T-cell (primary cell): ENCODE measurements around the gene CLEC2D. TPM values are rescaled to one million over a fixed set of nuclear protein-coding genes. Genes with fewer than 3 reads are reported as not detected.

Experiments used
- ATAC-seq, 4 experiments: fragments of 200-7000 bp in 3 of 4; fragments of 150-1000 bp in 1 of 4; cut with Tn5 transposase; replicated peaks in 1 of 4; 1 replicate in 3 of 4; 2 replicates in 1 of 4; pipeline ENCODE4 v1.10.0; 2021; ENCODE audit warnings: moderate library complexity in 3 of 4, mild to moderate bottlenecking in 2 of 4, moderate number of reproducible peaks in 1 of 4
- CTCF ChIA-PET, 2 donors: fragments of 300-600 bp; sonication (Branson Sonifier 250); formaldehyde crosslinking; loops; one replicate each; lab custom pipeline; 2022; ENCODE audit warnings: antibody characterized with exemption in 2 of 2; lab: Charles Lee
- POLR2A ChIA-PET, 2 donors: fragments of 300-600 bp; sonication (Branson Sonifier 250); formaldehyde crosslinking; loops; one replicate each; lab custom pipeline; 2022; ENCODE audit warnings: antibody characterized with exemption in 2 of 2; lab: Charles Lee
- DNase-seq, 35 experiments: peaks; one replicate each; pipeline versions ENCODE4 v3.0.0 to v3.0.0-alpha.2; 2013 to 2023
- H3K27ac ChIP-seq: one replicate; pipeline ENCODE4 v1.5.1; 2013; ENCODE audit warnings: low read length
- H3K27me3 ChIP-seq, 2 experiments: replicated peaks in 1 of 2; 1 replicate in 1 of 2; 2 replicates in 1 of 2; pipeline versions ENCODE4 v1.6.1 to v1.7.0; 2013; ENCODE audit warnings: low read length in 1 of 2, mixed read lengths in 1 of 2; ENCODE audit not compliant: control insufficient read depth in 2 of 2, insufficient read depth in 2 of 2; ENCODE audit errors: extremely low read depth in 1 of 2
- H3K36me3 ChIP-seq, 2 donors: 1 replicate in 1 of 2; 2 replicates in 1 of 2; pipeline versions ENCODE4 v1.6.1 to v1.7.0; 2013; ENCODE audit warnings: low read length in 1 of 2; ENCODE audit not compliant: control insufficient read depth in 2 of 2, insufficient read depth in 1 of 2; ENCODE audit errors: extremely low read depth in 1 of 2
- H3K4me1 ChIP-seq, 2 experiments: 1 replicate in 1 of 2; 2 replicates in 1 of 2; pipeline versions ENCODE4 v1.6.1 to v1.7.0; 2013; ENCODE audit warnings: low read length in 2 of 2, mixed read lengths in 1 of 2; ENCODE audit not compliant: insufficient read depth in 2 of 2, control insufficient read depth in 1 of 2; ENCODE audit errors: extremely low read depth in 1 of 2
- H3K4me3 ChIP-seq, 2 donors: 1 replicate in 1 of 2; 2 replicates in 1 of 2; pipeline versions ENCODE4 v1.5.1 to v1.7.0; 2013; ENCODE audit warnings: mild to moderate bottlenecking in 2 of 2, low read length in 1 of 2, moderate library complexity in 1 of 2; ENCODE audit not compliant: control insufficient read depth in 1 of 2; ENCODE audit errors: extremely low read depth in 1 of 2
- H3K9me3 ChIP-seq: 2 replicates; pipeline ENCODE4 v1.7.0; 2013
- H3K27ac Mint-ChIP-seq, 2 donors: one replicate each; pipeline ENCODE4 v1.8.0; 2020 to 2021; ENCODE audit warnings: mild to moderate bottlenecking in 2 of 2, mixed read lengths in 2 of 2
- H3K27me3 Mint-ChIP-seq, 2 donors: one replicate each; pipeline ENCODE4 v1.8.0; 2021 to 2022; ENCODE audit warnings: mixed read lengths in 2 of 2
- H3K36me3 Mint-ChIP-seq: one replicate; pipeline ENCODE4 v1.8.0; 2021; ENCODE audit warnings: mixed read lengths
- H3K4me1 Mint-ChIP-seq, 3 donors: one replicate each; pipeline ENCODE4 v1.8.0; 2020 to 2022; ENCODE audit warnings: mixed read lengths in 3 of 3, mild to moderate bottlenecking in 1 of 3
- H3K4me3 Mint-ChIP-seq, 3 donors: one replicate each; pipeline ENCODE4 v1.8.0; 2020 to 2022; ENCODE audit warnings: mild to moderate bottlenecking in 3 of 3, mixed read lengths in 3 of 3, moderate library complexity in 3 of 3
- H3K9me3 Mint-ChIP-seq, 3 donors: one replicate each; pipeline ENCODE4 v1.8.0; 2020 to 2022; ENCODE audit warnings: mixed read lengths in 3 of 3
- WGBS: methylation state at CpG from one replicate; pipeline ENCODE4 v1.1.5; 2013; ENCODE audit warnings: missing lambda C conversion rate; ENCODE audit not compliant: insufficient coverage; 5-methylcytosine and 5-hydroxymethylcytosine counted together
- total RNA-seq, 35 experiments: library from RNA in 6 of 35; stranded (reverse) in 6 of 35; fragments of 120-200 nt in 1 of 35; gene quantifications; one replicate each; pipeline versions ENCODE4 v1.2.1 to v1.2.4 and lab custom pipeline; 2013 to 2026

The CLEC2D gene
- total RNA-seq, 5 donors from 2014 or later (not counting 1 experiment from before 2014, with no cell fraction given): 217 to 338 (median 311) TPM

- peaks cover 12 to 29% of the 10 kb centered on the region in 2 experiments for H3K4me1 ChIP-seq
- Mint-ChIP-seq H3K27ac (peak overlapping the region; percentile 35 to 51), H3K36me3 (peaks cover 43% of the 10 kb centered on the region), H3K9me3 (peaks cover 16 to 59% (median 55%) of the 10 kb centered on the region in 3 donors), H3K4me3 (no peak overlapping the region), H3K27me3 (no peaks in the 10 kb centered on the region), H3K4me1 (peaks cover 46 to 60% (median 50%) of the 10 kb centered on the region in 3 donors)
- POLR2A ChIA-PET: interaction anchor here (0.5 to 1.2 kb wide), 3 partner anchors 16 to 51 kb away, joined by 3 to 4 read pairs (median 3); no protein-coding TSS in a partner anchor
- H3K4me3 ChIP-seq: no peak overlapping the region
- H3K27ac ChIP-seq: no peak overlapping the region
- ATAC-seq (no peak), DNase-seq (no peak)
- H3K27me3 ChIP-seq: no peaks in the 10 kb centered on the region
- CTCF ChIA-PET: interaction anchor here (0.6 to 0.7 kb wide), 2 partner anchors 438 to 1053 kb away, joined by 3 to 6 read pairs; no protein-coding TSS in a partner anchor
- peaks cover 6% of the 10 kb centered on the region for H3K9me3 ChIP-seq
- H3K36me3 ChIP-seq: peaks cover 7 to 40% of the 10 kb centered on the region in 2 donors
Measured at GRCh38 chr12:9697619-9698018, 28.1 kb downstream of the CLEC2D start.

GRCh38 chr12:9698681-9699080 lies 29.2 kb downstream of the CLEC2D start:
- POLR2A ChIA-PET: interaction anchor here (0.6 to 1.3 kb wide), 3 partner anchors 11 to 60 kb away, joined by 3 to 5 read pairs (median 4); no protein-coding TSS in a partner anchor
- Histone ChIP-seq H3K27me3 (no peaks in the 10 kb centered on the region), H3K4me1 (peaks cover 17 to 38% of the 10 kb centered on the region in 2 experiments), H3K9me3 (peaks cover 6% of the 10 kb centered on the region), H3K27ac (peak overlapping the region; percentile 21), H3K36me3 (peaks cover 7 to 29% of the 10 kb centered on the region in 2 donors), H3K4me3 (no peak overlapping the region)
- ATAC-seq (no peak), DNase-seq (no peak)
- peaks cover 51 to 64% (median 55%) of the 10 kb centered on the region in 3 donors for H3K4me1 Mint-ChIP-seq
- H3K9me3 Mint-ChIP-seq: peaks cover 16 to 59% (median 50%) of the 10 kb centered on the region in 3 donors
- no peak overlapping the region for H3K4me3 Mint-ChIP-seq
- H3K36me3 Mint-ChIP-seq: peaks cover 37% of the 10 kb centered on the region
- no peaks in the 10 kb centered on the region for H3K27me3 Mint-ChIP-seq
- peak overlapping the region; percentile 62 to 80 for H3K27ac Mint-ChIP-seq
- no CpG with 5 or more reads among the region's 2 CpGs for WGBS
- CTCF ChIA-PET: interaction anchor here in 1 of 2 donors (1.4 kb wide), 1 partner anchor 18 kb away, joined by 4 read pairs; no protein-coding TSS in a partner anchor

- Mint-ChIP-seq H3K36me3 (peaks cover 32% of the 10 kb centered on the region), H3K27me3 (no peaks in the 10 kb centered on the region), H3K4me1 (peaks cover 52 to 65% (median 55%) of the 10 kb centered on the region in 3 donors), H3K9me3 (peaks cover 16 to 60% (median 52%) of the 10 kb centered on the region in 3 donors), H3K27ac (peak overlapping the region; percentile 36 to 94), H3K4me3 (no peak overlapping the region)
- H3K4me1 ChIP-seq: peaks cover 17 to 39% of the 10 kb centered on the region in 2 experiments
- POLR2A ChIA-PET: interaction anchor here (0.5 to 1.3 kb wide), 5 partner anchors 12 to 61 kb away, joined by 3 to 5 read pairs (median 3); no protein-coding TSS in a partner anchor
- DNase-seq (no peak), ATAC-seq (no peak)
- H3K27me3 ChIP-seq: no peaks in the 10 kb centered on the region
- peak overlapping the region; percentile 79 for H3K27ac ChIP-seq
- no CpG with 5 or more reads among the region's 1 CpG for WGBS
- H3K36me3 ChIP-seq: peaks cover 7 to 22% of the 10 kb centered on the region in 2 donors
- CTCF ChIA-PET: interaction anchor here (0.6 to 1.4 kb wide), 4 partner anchors 18 to 64 kb away, joined by 3 to 4 read pairs (median 3); partner anchors contain the start of gene CLEC2D (in 1 of the 2)
- no peak overlapping the region for H3K4me3 ChIP-seq
- H3K9me3 ChIP-seq: peaks cover 5% of the 10 kb centered on the region
Measured at GRCh38 chr12:9699269-9699897, 29.9 kb downstream of the CLEC2D start.

- ChIA-PET POLR2A (interaction anchor here (0.5 to 1.3 kb wide), 4 partner anchors 12 to 52 kb away, joined by 3 to 5 read pairs (median 3); no protein-coding TSS in a partner anchor), CTCF (interaction anchor here (0.6 to 1.4 kb wide), 4 partner anchors 19 to 64 kb away, joined by 3 to 4 read pairs (median 3); partner anchors contain the start of gene CLEC2D (in 1 of the 2))
- Mint-ChIP-seq H3K27ac (peak overlapping the region; percentile 94 to 96), H3K36me3 (peaks cover 27% of the 10 kb centered on the region), H3K4me3 (peak overlapping the region in 1 of 3 donors; percentile 61), H3K4me1 (peaks cover 55 to 71% (median 56%) of the 10 kb centered on the region in 3 donors), H3K27me3 (no peaks in the 10 kb centered on the region), H3K9me3 (peaks cover 16 to 64% (median 50%) of the 10 kb centered on the region in 3 donors)
- Histone ChIP-seq H3K36me3 (peaks cover 6 to 16% of the 10 kb centered on the region in 2 donors), H3K27me3 (no peaks in the 10 kb centered on the region), H3K4me1 (peaks cover 17 to 39% of the 10 kb centered on the region in 2 experiments), H3K9me3 (peaks cover under 1% of the 10 kb centered on the region), H3K27ac (peak overlapping the region; percentile 79), H3K4me3 (no peak overlapping the region)
- WGBS: 80% methylated on average over 1 of the region's 2 CpGs
- DNase-seq (no peak), ATAC-seq (no peak)
Measured at GRCh38 chr12:9699898-9700605, 30.5 kb downstream of the CLEC2D start.

GRCh38 chr12:9700606-9700956 lies 31.1 kb downstream of the CLEC2D start:
- DNase-seq (no peak), ATAC-seq (no peak)
- Mint-ChIP-seq H3K27me3 (no peaks in the 10 kb centered on the region), H3K4me3 (peak overlapping the region in 1 of 3 donors; percentile 61), H3K27ac (peak overlapping the region; percentile 94 to 96), H3K36me3 (peaks cover 26% of the 10 kb centered on the region), H3K4me1 (peaks cover 61 to 71% (median 61%) of the 10 kb centered on the region in 3 donors), H3K9me3 (peaks cover 12 to 64% (median 45%) of the 10 kb centered on the region in 3 donors)
- H3K36me3 ChIP-seq: peaks cover 3 to 10% of the 10 kb centered on the region in 2 donors
- POLR2A ChIA-PET: interaction anchor here in 1 of 2 donors (0.7 kb wide), 1 partner anchor 40 kb away, joined by 3 read pairs; no protein-coding TSS in a partner anchor
- H3K4me1 ChIP-seq: peaks cover 17 to 40% of the 10 kb centered on the region in 2 experiments
- CTCF ChIA-PET: interaction anchor here in 1 of 2 donors (1.1 kb wide), 1 partner anchor 37 kb away, joined by 3 read pairs; no protein-coding TSS in a partner anchor
- 92% methylated on average over 2 of the region's 2 CpGs for WGBS
- no peaks in the 10 kb centered on the region for H3K9me3 ChIP-seq
- H3K27ac ChIP-seq: peak overlapping the region; percentile 79
- no peaks in the 10 kb centered on the region for H3K27me3 ChIP-seq
- no peak overlapping the region for H3K4me3 ChIP-seq
